Loucy (cell line): ENCODE results near the gene FYB2.

Experiments used
- EZH2phosphoT487 ChIP-seq: fragments of 200-600 bp; IDR thresholded peaks from 2 replicates; pipeline ENCODE4 v1.6.1; 2018; ENCODE audit warnings: antibody characterized with exemption, mild to moderate bottlenecking, moderate library complexity, borderline replicate concordance
- TF ChIP-seq, protein P1 (sequence below): fragments of 200-600 bp; sonication (generic); conservative IDR thresholded peaks from 2 replicates; pipeline ENCODE4 v1.5.1; 2014; ENCODE audit warnings: mild to moderate bottlenecking, antibody characterized with exemption, low read length

DNA sequence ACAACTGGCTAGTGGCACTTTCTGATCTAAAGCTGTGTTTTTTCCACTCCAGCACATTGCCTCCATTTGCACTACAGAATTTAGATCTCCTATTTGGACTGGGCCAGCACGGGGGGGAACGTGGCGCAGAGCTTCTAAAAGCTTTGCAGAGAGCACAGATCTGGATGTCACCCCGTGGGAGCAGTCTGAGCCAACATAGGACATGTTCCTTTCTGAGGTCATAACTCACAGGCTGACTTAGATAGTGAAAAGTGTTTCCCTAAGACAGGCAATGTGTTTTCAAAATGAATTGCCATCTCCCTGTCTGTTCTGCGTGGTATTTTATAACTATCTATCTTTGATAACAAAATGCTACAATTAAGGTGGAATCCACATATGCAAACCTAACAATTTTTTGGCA, 31.7 kb upstream of the FYB2 start:
- TF ChIP-seq, protein P1, sequence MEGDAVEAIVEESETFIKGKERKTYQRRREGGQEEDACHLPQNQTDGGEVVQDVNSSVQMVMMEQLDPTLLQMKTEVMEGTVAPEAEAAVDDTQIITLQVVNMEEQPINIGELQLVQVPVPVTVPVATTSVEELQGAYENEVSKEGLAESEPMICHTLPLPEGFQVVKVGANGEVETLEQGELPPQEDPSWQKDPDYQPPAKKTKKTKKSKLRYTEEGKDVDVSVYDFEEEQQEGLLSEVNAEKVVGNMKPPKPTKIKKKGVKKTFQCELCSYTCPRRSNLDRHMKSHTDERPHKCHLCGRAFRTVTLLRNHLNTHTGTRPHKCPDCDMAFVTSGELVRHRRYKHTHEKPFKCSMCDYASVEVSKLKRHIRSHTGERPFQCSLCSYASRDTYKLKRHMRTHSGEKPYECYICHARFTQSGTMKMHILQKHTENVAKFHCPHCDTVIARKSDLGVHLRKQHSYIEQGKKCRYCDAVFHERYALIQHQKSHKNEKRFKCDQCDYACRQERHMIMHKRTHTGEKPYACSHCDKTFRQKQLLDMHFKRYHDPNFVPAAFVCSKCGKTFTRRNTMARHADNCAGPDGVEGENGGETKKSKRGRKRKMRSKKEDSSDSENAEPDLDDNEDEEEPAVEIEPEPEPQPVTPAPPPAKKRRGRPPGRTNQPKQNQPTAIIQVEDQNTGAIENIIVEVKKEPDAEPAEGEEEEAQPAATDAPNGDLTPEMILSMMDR, result no peak
- no peak for TF ChIP-seq EZH2phosphoT487
